Activated gamma-delta T cell treated with Interleukin-2 at 50 U/mL for 16 hours (primary cell): ENCODE data around the gene NEIL3.

ENCODE experiments used
- DNase-seq: peaks from one replicate; pipeline ENCODE4 v3.0.0-alpha.2; 2020

NEIL3 gene

GRCh38 chr4:177376024-177376423 is 66.3 kb downstream of the NEIL3 start:
- DNase-seq, result no peak

GRCh38 chr4:177380730-177381287 is 71.1 kb downstream of the NEIL3 start:
- no peak for DNase-seq

GRCh38 chr4:177381762-177382310 is 72.2 kb downstream of the NEIL3 start:
- no peak for DNase-seq

GRCh38 chr4:177384856-177385397 is 75.3 kb downstream of the NEIL3 start:
- no peak for DNase-seq

GRCh38 chr4:177385576-177386277 is 76.1 kb downstream of the NEIL3 start:
- DNase-seq, result no peak

GRCh38 chr4:177386278-177386815 is 76.7 kb downstream of the NEIL3 start:
- no peak for DNase-seq

- DNase-seq, result no peak
These were observed 81.6 kb downstream of the NEIL3 start for GRCh38 chr4:177391287-177391686.

GRCh38 chr4:177391953-177392352 is 82.3 kb downstream of the NEIL3 start:
- no peak for DNase-seq

- DNase-seq, result peak; percentile 19
These were observed 83.6 kb downstream of the NEIL3 start for GRCh38 chr4:177393236-177393635.

GRCh38 chr4:177396352-177396751 is 86.7 kb downstream of the NEIL3 start:
- DNase-seq, result no peak

GRCh38 chr4:177400030-177400429 is 90.4 kb downstream of the NEIL3 start:
- DNase-seq, result no peak

- DNase-seq, result no peak
These were observed 92.1 kb downstream of the NEIL3 start for GRCh38 chr4:177401658-177402273.

GRCh38 chr4:177403746-177404145 is 94.1 kb downstream of the NEIL3 start:
- DNase-seq, result no peak

- DNase-seq, result no peak
These were observed 94.7 kb downstream of the NEIL3 start for GRCh38 chr4:177404342-177404741.

- DNase-seq, result no peak
These were observed 95.3 kb downstream of the NEIL3 start for GRCh38 chr4:177404986-177405385.

- DNase-seq, result no peak
These were observed 95.8 kb downstream of the NEIL3 start for GRCh38 chr4:177405508-177405907.

- no peak for DNase-seq
These were observed 98.3 kb downstream of the NEIL3 start for GRCh38 chr4:177408023-177408422.

GRCh38 chr4:177410566-177410965 is 100.9 kb downstream of the NEIL3 start:
- no peak for DNase-seq

- DNase-seq, result no peak
These were observed 102.3 kb downstream of the NEIL3 start for GRCh38 chr4:177411996-177412395.
